GM13977 (cell line): ENCODE data around the gene PIP5KL1.

Experiments
- DNase-seq: peaks from one replicate; pipeline ENCODE4 v3.0.0; 2012; ENCODE audit warnings: low spot score
- CTCF ChIP-seq: IDR thresholded peaks from 2 replicates; pipeline ENCODE4 v1.5.1; 2012; ENCODE audit warnings: mild to moderate bottlenecking, control low read depth; ENCODE audit not compliant: insufficient read depth; ENCODE audit errors: extremely low read depth, missing control alignments
- in situ Hi-C: fragments of 300-500 bp; cut with MboI; formaldehyde crosslinking; loops from one replicate; pipeline ENCODE4 v1.12.0; 2022; ENCODE audit warnings: low sequenced_read_pairs, low pct_unique_long_range_greater_than_20kb, mixed read lengths, inconsistent platforms; ENCODE audit not compliant: unreplicated experiment

PIP5KL1 gene

GRCh38 chr9:127962278-127962677 is 31.7 kb upstream of the PIP5KL1 start:
- in situ Hi-C loops = no loop called here

GRCh38 chr9:127961613-127962155 is 31.1 kb upstream of the PIP5KL1 start:
- in situ Hi-C loops = no loop called here
- no peak for TF ChIP-seq CTCF
- DNase-seq = no peak

More at GRCh38 chr9:127962278-127962677, 31.7 kb upstream of the PIP5KL1 start:
- DNase-seq = no peak
- TF ChIP-seq CTCF = no peak

GRCh38 chr9:127961155-127961490 is 30.5 kb upstream of the PIP5KL1 start:
- in situ Hi-C loops = no loop called here
- no peak for DNase-seq
- no peak for TF ChIP-seq CTCF

GRCh38 chr9:127960410-127961154 is 30.0 kb upstream of the PIP5KL1 start:
- DNase-seq = no peak
- in situ Hi-C loops = no loop called here
- no peak for TF ChIP-seq CTCF

GRCh38 chr9:127959841-127960409 is 29.3 kb upstream of the PIP5KL1 start:
- in situ Hi-C loops = loop anchor here (5.0 kb wide), 1 partner anchor 72 kb away; no protein-coding TSS in a partner anchor
- DNase-seq = no peak
- TF ChIP-seq CTCF = no peak

- no peak for TF ChIP-seq CTCF
- no peak for DNase-seq
- in situ Hi-C loops = loop anchor here (5.0 kb wide), 1 partner anchor 73 kb away; no protein-coding TSS in a partner anchor
These were observed 28.8 kb upstream of the PIP5KL1 start for GRCh38 chr9:127959398-127959797.
